DMS53 (cell line): ENCODE measurements around the gene NIPA2.

Experiments
- DNase-seq: peaks from one replicate; lab custom pipeline; 2025; lab: John Stamatoyannopoulos, UW

Gene NIPA2

DNA sequence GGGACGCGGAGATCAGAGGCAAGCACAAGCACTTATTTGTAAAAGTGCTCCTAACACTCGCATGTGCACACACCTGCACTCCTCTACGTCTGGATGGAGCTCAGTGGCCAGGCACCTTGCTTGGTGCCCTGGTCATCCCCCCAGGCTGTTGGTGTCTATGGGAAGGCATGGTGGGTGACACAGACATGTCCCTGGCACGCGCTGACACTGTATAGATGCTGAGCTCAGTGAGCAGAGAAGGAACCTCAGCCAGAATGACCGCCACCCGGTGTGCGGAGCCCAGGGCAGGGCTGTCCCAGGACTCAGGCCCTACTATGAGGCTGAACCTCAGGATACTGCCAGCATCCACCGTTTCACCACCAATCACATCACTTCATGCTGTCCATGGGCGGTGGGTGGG is 64.5 kb downstream of the NIPA2 start:
- no peak for DNase-seq

DNA sequence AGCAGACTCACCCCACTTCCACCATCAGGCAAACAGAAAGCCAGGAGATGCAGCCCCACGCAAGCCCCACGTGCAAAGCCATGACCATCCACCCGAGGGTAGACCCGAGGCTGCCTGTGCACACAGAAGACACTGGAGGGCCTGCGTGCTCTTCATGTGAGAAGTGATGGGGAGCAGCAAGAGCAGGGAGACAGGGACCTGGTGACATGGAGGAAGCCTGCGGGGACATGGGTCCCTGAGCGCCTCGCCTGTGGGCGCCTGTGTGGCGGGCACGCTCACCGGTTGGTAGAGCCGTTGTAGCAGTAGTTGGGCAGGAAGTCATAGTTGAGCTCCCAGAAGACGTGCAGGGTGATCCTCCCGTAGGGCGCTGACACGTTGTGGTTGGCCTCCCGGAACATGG is 65.0 kb downstream of the NIPA2 start:
- no peak for DNase-seq

- peak; percentile 97 for DNase-seq
Observed at GRCh38 chr15:22903961-22904534, 65.6 kb downstream of the NIPA2 start.

GRCh38 chr15:22904736-22905135 is 66.3 kb downstream of the NIPA2 start:
- peak; percentile 54 for DNase-seq

DNA sequence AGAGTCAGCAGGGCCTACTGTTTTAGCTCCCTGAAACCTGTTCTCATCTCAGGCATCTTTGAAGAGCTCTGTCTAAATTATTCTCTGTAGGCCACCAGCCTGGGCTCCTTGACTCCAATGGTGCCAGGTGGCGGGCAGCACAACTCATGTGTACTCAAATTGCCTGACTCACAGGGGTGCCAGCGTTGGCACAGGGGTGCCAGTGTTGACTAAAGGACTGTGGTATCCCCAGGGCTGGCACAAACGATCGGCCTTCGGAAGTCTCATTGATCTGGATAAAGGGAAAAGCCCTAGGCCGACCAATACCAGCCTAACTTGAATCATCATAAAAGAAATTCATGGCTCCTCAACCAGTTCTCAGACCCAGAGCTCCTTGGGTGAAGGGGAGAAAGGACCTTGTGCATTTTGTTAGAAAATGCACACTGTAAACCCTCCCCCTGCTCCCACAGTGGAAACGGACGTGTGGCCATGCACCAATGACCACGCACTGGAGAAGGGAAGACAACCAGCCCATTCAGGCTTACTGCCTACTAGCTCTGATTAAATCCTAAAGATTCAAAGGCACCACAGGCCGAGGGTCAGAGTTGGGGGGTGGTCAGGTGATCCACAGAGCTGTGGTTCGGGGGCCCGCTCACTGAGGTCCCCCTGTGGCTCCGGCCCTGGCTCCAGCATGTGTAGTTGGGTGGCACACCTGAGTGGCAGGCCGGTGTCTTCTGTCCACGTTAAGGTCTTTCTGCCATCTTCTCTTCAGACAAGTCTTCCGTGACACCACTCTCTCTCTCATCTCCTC is 68.9 kb downstream of the NIPA2 start:
- DNase-seq: no peak

DNA sequence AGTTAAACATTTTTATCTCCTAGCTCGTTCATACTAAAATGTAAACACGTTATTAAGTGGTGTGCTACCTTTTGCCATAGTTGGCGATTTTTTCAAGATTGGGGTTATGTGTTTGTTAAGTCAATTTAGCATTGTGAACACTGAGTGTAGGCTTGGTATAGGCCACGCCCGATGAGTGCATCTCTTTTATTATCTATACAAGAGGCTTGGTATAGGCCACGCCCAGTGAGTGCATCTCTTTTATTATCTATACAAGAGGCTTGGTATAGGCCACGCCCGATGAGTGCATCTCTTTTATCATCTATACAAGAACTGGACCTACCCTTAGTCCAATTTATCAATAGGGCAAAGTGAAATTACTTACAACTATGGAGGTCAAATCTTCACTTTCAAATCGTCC is 70.4 kb downstream of the NIPA2 start:
- DNase-seq: no peak

DNA sequence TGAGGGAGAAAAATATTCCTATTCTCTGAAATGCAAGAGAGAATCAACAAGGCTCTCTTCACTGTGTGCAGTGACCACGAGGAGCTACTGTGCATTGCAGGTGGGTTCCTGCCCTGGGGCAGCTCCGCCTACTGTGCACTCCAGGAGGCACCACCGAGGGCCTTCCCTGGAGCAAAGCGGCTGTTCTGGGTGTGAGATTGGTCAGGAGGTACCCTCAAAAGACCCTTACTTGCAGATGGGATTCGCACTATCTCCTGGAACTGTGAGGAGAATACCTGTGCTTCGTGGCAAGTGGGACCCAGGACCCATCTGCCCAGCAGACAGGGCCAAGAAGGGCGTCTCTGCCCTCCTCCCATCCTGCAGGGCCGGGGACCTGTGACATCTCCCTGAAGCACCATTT is 72.8 kb downstream of the NIPA2 start:
- DNase-seq: no peak

DNA sequence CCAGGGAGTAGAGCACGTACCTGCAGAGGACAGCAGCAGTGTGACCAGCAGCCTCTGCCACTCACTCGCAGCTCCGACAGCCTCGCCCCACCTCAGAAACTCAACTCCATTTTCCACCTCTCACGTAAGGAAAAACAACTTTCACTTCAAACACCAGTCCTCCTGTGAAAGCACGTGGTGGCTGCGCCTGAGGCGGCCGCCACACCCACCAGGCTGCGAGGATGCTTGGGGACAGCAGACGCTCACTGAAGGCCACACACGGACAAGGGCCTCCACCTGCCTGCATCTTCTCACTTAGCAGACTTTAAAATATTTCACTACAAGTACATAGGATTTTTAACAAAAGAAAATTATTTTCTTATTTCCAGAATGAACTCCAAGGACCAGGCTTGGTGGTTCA is 73.8 kb downstream of the NIPA2 start:
- DNase-seq: no peak

GRCh38 chr15:22913646-22914380 is 75.3 kb downstream of the NIPA2 start:
- DNase-seq: no peak

DNA sequence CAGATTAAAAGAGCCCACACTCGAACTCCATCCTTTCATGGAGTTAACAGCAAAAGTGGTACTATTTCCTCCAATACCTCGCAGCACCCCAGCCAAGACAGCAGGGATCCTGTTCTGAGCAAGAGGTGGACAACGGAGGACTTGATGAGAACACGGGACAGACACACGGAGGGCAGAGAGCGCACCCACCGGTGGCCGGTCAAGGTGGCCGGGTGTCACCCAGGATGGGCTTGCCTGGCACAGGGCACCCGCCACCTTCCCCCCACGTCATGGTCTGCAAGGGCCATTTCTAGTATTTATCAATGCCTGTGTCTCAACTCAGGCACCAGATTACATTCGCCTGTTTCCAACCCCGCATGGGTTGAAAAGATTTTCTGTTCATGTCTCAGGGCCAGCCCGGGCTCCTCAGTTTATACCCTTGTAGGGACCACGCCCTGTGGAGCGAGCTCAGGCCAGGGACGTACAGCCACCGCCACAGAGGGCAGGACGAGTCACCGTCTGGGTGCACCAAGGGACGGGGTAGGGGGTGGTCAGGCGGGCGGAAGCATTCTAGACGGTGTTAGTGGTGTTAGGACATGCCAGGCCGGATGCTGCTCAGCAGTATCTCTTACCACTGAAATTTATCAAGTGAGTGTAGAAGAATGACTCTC is 77.5 kb downstream of the NIPA2 start:
- DNase-seq: no peak

GRCh38 chr15:22916606-22917350 is 78.3 kb downstream of the NIPA2 start:
- DNase-seq: no peak

GRCh38 chr15:22917556-22917955 is 79.1 kb downstream of the NIPA2 start:
- no peak for DNase-seq
